Rectal smooth muscle tissue (tissue), 1 donor: ENCODE measurements around the gene MORF4L2.

Experiments
- H3K27ac ChIP-seq: one replicate; pipeline ENCODE4 v1.7.0; 2013; ENCODE audit warnings: low read depth, low read length, inconsistent platforms
- H3K27me3 ChIP-seq: one replicate; pipeline ENCODE4 v1.7.0; 2013; ENCODE audit warnings: low read length; ENCODE audit not compliant: control insufficient read depth, insufficient read depth
- H3K36me3 ChIP-seq: one replicate; pipeline ENCODE4 v1.7.0; 2013; ENCODE audit warnings: low read length; ENCODE audit not compliant: control insufficient read depth, insufficient read depth
- H3K4me1 ChIP-seq: one replicate; pipeline ENCODE4 v1.7.0; 2013; ENCODE audit warnings: low read length; ENCODE audit not compliant: control insufficient read depth, insufficient read depth
- H3K4me3 ChIP-seq: one replicate; pipeline ENCODE4 v1.7.0; 2013; ENCODE audit warnings: low read length
- H3K9ac ChIP-seq: one replicate; pipeline ENCODE4 v1.7.0; 2013; ENCODE audit warnings: low read length

MORF4L2 gene

DNA sequence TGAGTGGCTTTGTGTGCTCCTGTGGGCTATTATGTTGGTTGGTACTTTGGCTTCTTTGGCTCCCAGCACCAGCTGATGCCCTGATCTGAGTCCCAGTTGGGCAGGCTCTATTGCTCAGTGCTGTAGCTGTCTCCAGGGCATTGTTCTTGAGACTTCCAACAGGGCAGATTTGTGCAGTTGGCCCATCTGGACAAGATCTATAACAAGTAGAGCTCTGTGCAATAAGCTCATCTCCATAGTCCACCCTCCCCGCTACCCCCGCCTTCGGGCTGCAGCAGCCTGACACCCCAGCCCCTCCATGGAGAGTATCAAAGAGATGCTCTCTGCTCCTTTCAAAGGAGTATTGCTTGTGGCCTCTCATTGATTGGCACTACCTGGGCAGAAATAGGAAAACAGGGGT lies 18.4 kb upstream of the MORF4L2 start:
- no peaks in the 10 kb centered on the region for H3K4me1 ChIP-seq
- H3K4me3 ChIP-seq, result no peak overlapping the region
- H3K27me3 ChIP-seq, result peaks cover 3% of the 10 kb centered on the region
- no peaks in the 10 kb centered on the region for H3K36me3 ChIP-seq
- H3K9ac ChIP-seq, result no peak overlapping the region
- H3K27ac ChIP-seq, result no peak overlapping the region

DNA sequence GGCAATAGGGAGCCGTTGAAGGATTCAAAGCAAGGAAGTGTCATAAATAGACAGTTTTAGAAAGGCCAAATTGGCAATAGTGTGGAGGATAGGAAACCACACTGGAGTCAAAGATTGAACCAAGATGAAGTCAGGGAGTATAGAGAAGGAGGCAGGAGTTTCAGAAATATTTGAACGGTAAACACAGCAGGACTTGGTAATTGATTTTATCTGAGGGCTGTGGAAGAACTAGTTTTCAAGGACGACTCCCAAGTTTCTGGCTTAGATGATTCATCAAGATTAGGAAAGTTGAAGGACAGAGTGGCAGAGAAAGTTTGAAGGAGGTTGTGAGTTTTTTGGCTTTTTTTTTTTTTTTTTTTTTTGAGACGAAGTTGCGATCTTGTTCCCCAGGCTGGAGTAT lies 12.7 kb upstream of the MORF4L2 start:
- Histone ChIP-seq H3K36me3 (no peaks in the 10 kb centered on the region), H3K9ac (no peak overlapping the region), H3K4me3 (no peak overlapping the region), H3K4me1 (no peaks in the 10 kb centered on the region), H3K27me3 (no peaks in the 10 kb centered on the region), H3K27ac (no peak overlapping the region)

DNA sequence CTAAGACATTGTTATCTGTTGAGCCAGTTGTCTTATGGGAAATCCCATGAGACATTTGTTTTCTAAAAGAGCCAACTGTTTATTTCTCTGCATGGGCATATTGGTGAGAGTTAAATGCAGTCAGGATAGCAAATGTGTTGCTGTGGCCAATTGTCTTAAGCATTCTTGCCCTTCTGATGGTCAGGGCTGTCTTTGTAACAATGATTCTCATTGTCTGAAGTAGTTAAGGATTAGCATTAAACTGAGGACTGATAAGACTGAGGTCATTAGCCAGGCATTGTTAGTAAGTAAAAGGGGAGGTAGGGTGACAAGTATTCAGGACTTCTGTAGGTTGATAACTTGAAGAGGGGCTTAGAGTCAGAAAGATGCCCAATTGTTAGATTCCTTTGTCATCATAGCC lies 11.2 kb upstream of the MORF4L2 start:
- H3K9ac ChIP-seq, result no peak overlapping the region
- no peak overlapping the region for H3K27ac ChIP-seq
- no peaks in the 10 kb centered on the region for H3K36me3 ChIP-seq
- no peaks in the 10 kb centered on the region for H3K27me3 ChIP-seq
- no peaks in the 10 kb centered on the region for H3K4me1 ChIP-seq
- no peak overlapping the region for H3K4me3 ChIP-seq

DNA sequence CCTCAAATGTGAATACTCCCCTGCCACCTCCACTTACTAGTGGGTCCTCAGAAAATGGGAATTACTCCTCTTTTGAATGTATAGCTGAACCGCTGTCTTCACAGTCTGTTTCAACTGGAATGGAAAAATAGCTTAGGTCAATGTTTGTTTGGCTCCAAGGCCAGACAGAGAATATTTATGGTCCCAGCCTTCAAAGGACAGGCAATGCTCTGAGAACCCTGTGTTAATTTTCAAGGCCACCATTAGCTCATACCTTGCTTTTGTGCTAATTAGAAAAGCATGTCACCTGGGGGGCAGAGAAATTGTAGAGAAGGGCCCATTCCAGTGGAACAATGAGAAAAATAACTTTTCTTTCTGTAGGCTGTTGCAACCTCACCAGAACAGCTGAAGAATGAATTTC lies 4.6 kb upstream of the MORF4L2 start:
- Histone ChIP-seq H3K4me3 (no peak overlapping the region), H3K9ac (no peak overlapping the region), H3K4me1 (no peaks in the 10 kb centered on the region), H3K27me3 (peaks cover 3% of the 10 kb centered on the region), H3K27ac (no peak overlapping the region), H3K36me3 (no peaks in the 10 kb centered on the region)

DNA sequence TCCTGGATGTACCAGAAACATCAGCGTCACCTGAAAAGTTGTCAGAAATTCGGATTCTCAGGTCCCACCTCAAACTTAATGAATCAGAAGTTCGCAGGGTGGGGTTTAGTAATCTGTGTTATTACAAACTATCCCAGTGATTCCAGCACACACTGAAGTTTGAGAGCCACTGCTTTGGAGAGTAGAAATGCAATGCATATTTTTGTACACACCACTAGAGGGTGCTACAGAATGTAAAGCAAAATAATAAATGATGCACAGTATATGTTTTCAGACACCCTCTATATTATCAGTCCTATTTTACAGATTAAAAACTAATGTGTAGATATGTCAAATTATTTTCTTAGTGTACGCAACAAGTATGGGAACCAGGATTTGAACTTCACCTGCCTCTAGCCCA lies 2.4 kb upstream of the MORF4L2 start:
- Histone ChIP-seq H3K36me3 (peaks cover 3% of the 10 kb centered on the region), H3K4me1 (no peaks in the 10 kb centered on the region), H3K27me3 (peaks cover 3% of the 10 kb centered on the region), H3K27ac (no peak overlapping the region), H3K9ac (no peak overlapping the region), H3K4me3 (no peak overlapping the region)

DNA sequence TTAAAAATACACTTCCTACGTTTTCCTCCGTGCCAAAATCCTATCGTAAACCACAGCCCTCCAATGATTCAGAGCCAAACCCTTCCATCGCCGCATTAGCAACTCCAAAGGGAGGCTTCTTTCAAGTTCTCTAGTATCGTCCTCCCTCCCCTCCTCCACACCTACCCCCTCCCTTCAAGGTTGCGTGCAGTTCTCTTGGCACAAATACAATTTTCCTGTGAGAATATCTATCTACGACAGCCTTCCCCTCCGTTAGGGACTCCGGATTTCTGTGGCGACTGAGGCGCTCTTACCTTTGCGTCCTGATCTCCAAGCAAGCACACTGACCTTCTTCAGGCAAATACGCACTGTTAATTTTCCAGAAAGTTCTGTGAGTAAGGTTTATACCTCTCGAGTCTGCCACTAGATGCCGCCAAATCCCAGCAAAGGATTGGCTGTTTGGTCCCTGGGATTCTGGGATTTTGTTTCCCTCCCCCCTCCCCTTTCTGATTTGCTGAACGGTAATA lies 1.2 kb upstream of the MORF4L2 start:
- H3K36me3 ChIP-seq, result peaks cover 3% of the 10 kb centered on the region
- H3K4me1 ChIP-seq, result no peaks in the 10 kb centered on the region
- H3K27me3 ChIP-seq, result peaks cover 3% of the 10 kb centered on the region
- H3K9ac ChIP-seq, result peak overlapping the region; percentile 83
- H3K4me3 ChIP-seq, result peak overlapping the region; percentile 86
- H3K27ac ChIP-seq, result peak overlapping the region; percentile 97

DNA sequence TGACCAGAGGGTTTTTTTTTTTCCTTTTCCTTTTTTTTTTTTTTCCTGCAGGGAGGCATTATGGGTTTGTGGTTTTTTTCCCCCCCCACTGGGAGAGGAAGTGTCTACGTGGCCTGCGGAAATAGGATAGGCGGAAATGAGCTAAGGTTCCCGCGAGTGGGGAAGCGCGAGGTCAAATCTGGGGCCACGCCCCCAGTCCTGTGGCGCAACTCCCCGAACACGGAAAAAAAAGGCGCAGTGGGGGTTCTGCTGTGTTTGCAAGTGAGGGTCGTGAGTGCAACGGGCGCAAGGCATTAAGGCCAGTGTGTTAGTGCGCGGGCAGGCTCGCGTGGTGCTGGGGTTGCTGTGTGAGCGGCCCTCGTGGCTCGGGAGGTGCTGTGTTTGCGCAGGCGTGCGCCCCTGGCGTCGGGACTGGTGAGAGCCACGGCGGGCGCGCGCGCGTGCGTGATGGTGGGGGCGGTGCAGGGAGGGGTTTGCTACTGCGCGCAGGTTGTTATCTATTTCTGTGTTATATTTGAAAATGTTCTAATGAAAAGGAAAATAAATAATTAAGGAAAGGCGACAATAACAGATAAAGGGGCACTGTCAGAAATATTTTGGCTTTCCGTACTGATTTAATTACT lies 685 bp upstream of the MORF4L2 start:
- H3K4me3 ChIP-seq, result peak overlapping the region; percentile 86
- H3K36me3 ChIP-seq, result peaks cover 3% of the 10 kb centered on the region
- H3K9ac ChIP-seq, result peak overlapping the region; percentile 83
- peaks cover 3% of the 10 kb centered on the region for H3K27me3 ChIP-seq
- peak overlapping the region; percentile 97 for H3K27ac ChIP-seq
- H3K4me1 ChIP-seq, result no peaks in the 10 kb centered on the region

DNA sequence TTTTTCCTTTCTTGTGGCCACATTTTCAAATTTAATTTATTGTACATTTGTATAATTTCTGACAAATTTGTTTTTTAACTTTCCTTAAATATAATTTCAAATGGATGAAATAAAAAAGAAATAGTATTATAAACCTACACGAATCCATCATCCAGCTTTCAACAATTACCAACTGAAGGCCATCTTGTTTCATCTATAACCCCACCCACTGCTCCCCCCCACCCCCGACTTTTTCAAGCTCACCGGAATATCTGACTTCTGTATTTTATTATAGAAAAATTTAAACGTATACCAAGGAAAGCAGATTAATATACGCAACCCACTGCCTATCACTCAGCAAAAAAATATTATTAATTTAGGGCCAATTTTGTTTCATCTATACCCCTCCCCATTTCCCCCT lies 1.1 kb downstream of the MORF4L2 start:
- H3K36me3 ChIP-seq, result peaks cover 5% of the 10 kb centered on the region
- no peak overlapping the region for H3K9ac ChIP-seq
- H3K27me3 ChIP-seq, result peaks cover 3% of the 10 kb centered on the region
- peak overlapping the region; percentile 97 for H3K27ac ChIP-seq
- H3K4me3 ChIP-seq, result peak overlapping the region; percentile 80
- no peaks in the 10 kb centered on the region for H3K4me1 ChIP-seq

DNA sequence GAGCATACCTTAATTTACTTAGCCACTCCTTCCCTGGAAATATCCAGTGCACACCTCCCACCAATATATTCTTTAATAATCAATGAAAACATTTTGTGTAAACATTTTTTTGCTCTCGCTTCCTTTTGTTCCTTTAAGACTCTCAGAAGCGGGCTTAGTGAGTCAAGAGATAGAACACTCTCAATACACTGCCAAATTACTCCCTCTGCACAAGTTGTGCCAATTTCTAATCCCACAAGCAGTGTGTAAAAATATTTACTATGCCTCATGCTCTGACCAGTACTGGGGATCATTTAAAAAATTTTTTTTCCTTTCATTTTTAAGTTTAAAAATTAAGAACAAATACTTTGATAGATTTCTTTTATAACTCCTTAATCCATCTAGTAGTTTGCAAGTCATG lies 5.1 kb downstream of the MORF4L2 start:
- no peak overlapping the region for H3K27ac ChIP-seq
- H3K4me3 ChIP-seq, result no peak overlapping the region
- no peak overlapping the region for H3K9ac ChIP-seq
- H3K4me1 ChIP-seq, result no peaks in the 10 kb centered on the region
- no peaks in the 10 kb centered on the region for H3K27me3 ChIP-seq
- peaks cover 10% of the 10 kb centered on the region for H3K36me3 ChIP-seq

DNA sequence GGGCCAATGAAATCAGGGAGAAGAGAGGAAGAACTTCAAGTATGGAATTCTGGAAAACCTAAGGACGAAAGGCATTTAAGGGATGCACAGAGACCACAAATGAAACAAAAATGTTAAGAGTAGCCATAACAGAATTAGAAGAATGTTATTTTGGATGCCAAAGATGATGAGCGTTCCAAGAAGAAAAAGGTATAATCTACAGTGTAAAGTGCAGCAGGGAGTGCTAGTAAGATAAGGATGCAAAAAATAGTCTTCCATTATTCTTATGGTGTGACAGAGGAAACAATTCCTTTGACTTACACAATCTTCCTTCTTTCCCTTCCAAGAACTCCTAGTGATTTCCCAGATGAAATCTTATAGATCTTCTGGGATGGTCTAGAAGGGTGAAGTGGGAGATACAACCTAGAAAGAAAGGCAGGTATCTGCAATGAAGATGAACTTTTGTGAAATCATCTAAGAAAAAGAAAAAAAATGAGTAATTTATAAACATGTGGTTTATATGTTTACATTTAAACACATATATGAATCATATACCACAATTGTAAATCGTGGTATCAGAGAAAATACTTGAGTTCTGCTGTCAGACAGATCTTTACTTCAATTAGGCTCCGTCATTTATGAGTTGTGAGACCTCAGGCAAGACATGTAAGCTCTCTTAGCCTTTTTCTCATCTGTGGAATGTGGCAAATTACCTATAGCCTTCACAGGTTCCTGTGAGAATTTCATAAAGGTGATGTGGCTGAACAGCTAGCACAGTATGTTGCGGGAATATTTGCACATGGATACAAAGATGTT lies 8.1 kb downstream of the MORF4L2 start:
- Histone ChIP-seq H3K27ac (no peak overlapping the region), H3K36me3 (peaks cover 7% of the 10 kb centered on the region), H3K9ac (no peak overlapping the region), H3K4me1 (no peaks in the 10 kb centered on the region), H3K27me3 (peaks cover 2% of the 10 kb centered on the region), H3K4me3 (no peak overlapping the region)

DNA sequence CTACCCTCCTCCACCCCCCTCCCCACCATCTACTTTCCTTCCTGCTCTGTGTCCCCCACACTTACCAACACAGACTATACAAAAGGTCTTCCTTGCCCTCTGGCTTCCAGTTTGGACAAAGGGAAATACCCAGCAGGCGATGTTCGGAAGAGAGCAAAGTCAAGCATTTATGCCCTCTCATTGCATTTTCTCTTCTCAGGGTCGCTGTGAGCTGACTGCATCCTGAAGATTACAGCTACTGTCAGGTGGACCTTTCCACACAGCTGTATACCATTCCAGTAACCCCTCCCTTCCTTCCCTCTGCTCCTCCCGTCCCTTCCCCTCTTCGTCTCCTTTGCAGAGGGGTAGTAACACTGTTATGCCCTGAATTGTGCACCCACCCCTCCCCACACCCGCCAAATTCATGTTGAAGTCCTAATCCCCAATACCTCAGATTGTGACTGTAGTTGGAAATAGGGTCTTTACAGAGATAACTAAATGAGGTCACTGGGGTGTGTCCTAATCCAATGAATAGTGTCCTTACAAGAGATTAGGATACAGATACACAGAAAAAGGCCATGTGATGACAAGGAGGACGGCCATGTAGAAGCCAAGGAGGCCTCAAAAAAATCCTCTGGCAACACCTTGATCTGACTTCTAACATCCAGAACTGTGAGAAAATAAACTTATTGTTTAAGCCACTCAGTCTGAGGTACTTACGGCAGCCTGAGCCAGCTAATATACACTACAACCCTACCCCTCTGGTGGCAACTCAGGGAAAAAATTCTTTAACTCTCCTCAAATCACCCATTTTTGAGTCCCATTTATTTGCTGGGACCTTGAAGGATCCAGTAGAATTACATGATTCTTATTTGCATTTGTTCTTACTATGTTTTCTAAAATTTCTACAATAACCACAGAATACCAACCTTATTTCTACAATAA lies 11.7 kb downstream of the MORF4L2 start:
- H3K27ac ChIP-seq, result no peak overlapping the region

DNA sequence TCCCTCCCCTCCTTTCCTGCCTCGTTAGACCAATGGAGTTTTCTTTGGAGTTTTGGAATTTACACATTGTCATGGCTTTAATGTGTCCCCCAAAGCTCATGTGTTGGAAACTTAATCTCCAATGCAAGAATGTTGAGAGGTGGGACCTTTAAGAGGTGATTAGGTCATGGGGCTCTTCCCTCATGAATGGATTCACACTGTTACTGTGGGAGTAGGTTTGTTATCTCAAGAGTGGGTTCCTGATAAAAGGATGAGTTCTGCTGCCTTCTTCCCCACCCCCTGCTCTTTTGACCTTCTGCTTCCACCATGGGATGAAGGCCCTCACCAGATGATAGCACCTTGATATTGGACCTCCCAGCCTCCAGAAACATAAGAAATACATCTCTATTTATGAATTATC lies 16.8 kb downstream of the MORF4L2 start:
- Histone ChIP-seq H3K4me1 (no peaks in the 10 kb centered on the region), H3K27me3 (peaks cover 2% of the 10 kb centered on the region), H3K36me3 (no peaks in the 10 kb centered on the region), H3K9ac (no peak overlapping the region), H3K4me3 (no peak overlapping the region), H3K27ac (no peak overlapping the region)

More for the DNA sequence above, 11.7 kb downstream of the MORF4L2 start:
- peaks cover 5% of the 10 kb centered on the region for H3K36me3 ChIP-seq
- no peaks in the 10 kb centered on the region for H3K4me1 ChIP-seq
- H3K9ac ChIP-seq, result no peak overlapping the region
- peaks cover 2% of the 10 kb centered on the region for H3K27me3 ChIP-seq
- no peak overlapping the region for H3K4me3 ChIP-seq
